Measurements from ENCODE around the gene STK11IP. TPM values are rescaled to one million over a fixed set of nuclear protein-coding genes. Genes with fewer than 3 reads are reported as not detected.

The STK11IP gene
- total and polyA plus RNA-seq, 2 of the 4 experiments (the other 2 are of a cell fraction): 14.5 to 19.7 TPM

GRCh38 chr2:219553168-219553417 lies 44.6 kb upstream of the STK11IP start (continued):
- TF ChIP-seq USF2 (IDR thresholded peaks at IDR 0.05; ENCODE audit: low read depth, low read length): no peak

GRCh38 chr2:219553463-219553963 lies 44.1 kb upstream of the STK11IP start:
- DNase-seq: no peak
- intact Hi-C loops (cut with micrococcal nuclease) (no loop called here), in situ Hi-C loops (cut with MboI; ENCODE audit: low sequenced_read_pairs) (no loop called here), dilution Hi-C loops (cut with HindIII; ENCODE audit: low sequenced_read_pairs, unreplicated experiment) (no loop called here)
- Histone ChIP-seq H3K36me3 (ENCODE audit: control insufficient read depth, insufficient read depth, low read length) (no peaks in the 10 kb centered on the region), H3K18ac (ENCODE audit: low read depth, low read length) (no peak overlapping the region), H2BK15ac (ENCODE audit: low read depth, low read length) (no peak overlapping the region), H4K5ac (ENCODE audit: low read depth, low read length) (no peak overlapping the region), H2BK5ac (ENCODE audit: low read depth, low read length, poor library complexity, severe bottlenecking) (no peak overlapping the region), H2BK20ac (ENCODE audit: low read depth, low read length) (no peak overlapping the region), H3K56ac (ENCODE audit: extremely low read depth, insufficient read depth, low read length) (no peak overlapping the region), H3K27me3 (ENCODE audit: control insufficient read depth, insufficient read depth, low read length) (no peaks in the 10 kb centered on the region), H3K9me3 (ENCODE audit: control insufficient read depth, insufficient read depth, low read length) (no peaks in the 10 kb centered on the region), H2BK120ac (ENCODE audit: low read depth, low read length) (no peak overlapping the region), H3K79me1 (ENCODE audit: low read depth in 1 of 2, low read length in 2 of 2) (no peaks in the 10 kb centered on the region), H3K4me3 (ENCODE audit: insufficient read depth, low read depth, low read length) (no peak overlapping the region), H3K4me2 (ENCODE audit: low read depth, low read length) (no peak overlapping the region), H3K4ac (ENCODE audit: low read depth, low read length) (no peak overlapping the region), H3K23ac (ENCODE audit: low read depth, low read length) (no peak overlapping the region), H4K8ac (ENCODE audit: low read depth in 2 of 2, low read length in 2 of 2) (no peak overlapping the region), H2AK5ac (ENCODE audit: low read depth, low read length) (no peak overlapping the region), H2AK9ac (replicated peaks; ENCODE audit: low read depth, low read length, poor library complexity) (no peak overlapping the region), H3K27ac (ENCODE audit: insufficient read depth, low read length) (no peak overlapping the region), H4K20me1 (ENCODE audit: insufficient read depth, low read length) (no peaks in the 10 kb centered on the region; the same call in 1 of the 2 replicates), H3K9ac (ENCODE audit: low read depth, low read length) (no peak overlapping the region), H3K9me1 (ENCODE audit: insufficient read depth, low read length) (no peaks in the 10 kb centered on the region), H2AFZ (replicated peaks; ENCODE audit: low read length, poor library complexity) (no peak overlapping the region), H3K14ac (replicated peaks; ENCODE audit: low read depth, low read length) (no peak overlapping the region), H3K4me1 (ENCODE audit: control insufficient read depth, insufficient read depth, low read length) (peaks cover 8% of the 10 kb centered on the region; the same call in 1 of the 2 replicates), H4K91ac (ENCODE audit: insufficient read depth, low read depth, low read length) (no peak overlapping the region)
- no peak for TF ChIP-seq MAZ (IDR thresholded peaks at IDR 0.05; ENCODE audit: borderline replicate concordance, low read depth, low read length)
- TF ChIP-seq BHLHE40 (IDR thresholded peaks at IDR 0.05; ENCODE audit: low read depth, low read length): no peak
- no peak for ATAC-seq (ENCODE audit: low read depth)
- BruUV-seq (replicated peaks): no TSS peak
- WGBS, 2 experiments (ENCODE audit: extremely low coverage in 2 of 2, insufficient read length in 1 of 2): 67% methylated on average over 7 of the region's 12 CpGs; no CpG with 5 or more reads in 1 of the 2 experiments
- POLR2A ChIA-PET (ENCODE audit: unreplicated experiment): no interaction called here
- CTCF ChIA-PET: no interaction called here

Measured in IMR-90 (cell line).